Esophagus squamous epithelium (tissue), 4 donors: ENCODE data around the gene ATP8B4.

ENCODE experiments used
- CTCF ChIP-seq, 6 experiments: fragments of 450-650 bp in 4 of 6; fragments of 200-600 bp in 2 of 6; sonication (generic) in 2 of 6; IDR thresholded peaks; one replicate each; pipeline ENCODE4 v1.5.1; 2016 to 2019; ENCODE audit warnings: antibody characterized with exemption in 6 of 6, mild to moderate bottlenecking in 4 of 6, moderate library complexity in 4 of 6
- POLR2A ChIP-seq, 4 donors: fragments of 450-650 bp; IDR thresholded peaks; one replicate each; pipeline ENCODE4 v1.6.1; 2017; ENCODE audit warnings: antibody characterized with exemption in 4 of 4, mild to moderate bottlenecking in 4 of 4, moderate library complexity in 3 of 4

- TF ChIP-seq CTCF (IDR thresholded peaks at IDR 0.05) (no peak), POLR2A (IDR thresholded peaks at IDR 0.05) (no peak)
Measured at GRCh38 chr15:50009634-50010033, 109.4 kb downstream of the ATP8B4 start.
